ENCODE results near the gene MAS1.
A peak's percentile ranks its signal among the peaks of the same experiment; 100 is the strongest.
"Not testable (repeated sequence)": the region's sequence is repeated elsewhere in the genome, so short reads cannot be mapped to it uniquely, and the experiment has no call there.

Gene MAS1

GRCh38 chr6:159919011-159919511 lies 28.3 kb downstream of the MAS1 start:
- DNase-seq = no peak

GRCh38 chr6:159919800-159920199 lies 29.0 kb downstream of the MAS1 start:
- no peak for DNase-seq

GRCh38 chr6:159924150-159924549 lies 33.4 kb downstream of the MAS1 start:
- DNase-seq = not testable (repeated sequence)

GRCh38 chr6:159926542-159927203 lies 35.9 kb downstream of the MAS1 start:
- no peak for DNase-seq

GRCh38 chr6:159929819-159930218 lies 39.0 kb downstream of the MAS1 start:
- DNase-seq = peak; percentile 33 to 37

GRCh38 chr6:159931112-159931511 lies 40.3 kb downstream of the MAS1 start:
- no peak for DNase-seq

GRCh38 chr6:159931846-159932245 lies 41.1 kb downstream of the MAS1 start:
- DNase-seq = no peak

- no peak for DNase-seq
These were observed 42.3 kb downstream of the MAS1 start for GRCh38 chr6:159933077-159933476.

GRCh38 chr6:159934181-159934580 lies 43.4 kb downstream of the MAS1 start:
- DNase-seq = no peak

- DNase-seq = no peak
These were observed 44.3 kb downstream of the MAS1 start for GRCh38 chr6:159935065-159935464.

GRCh38 chr6:159935633-159936032 lies 44.8 kb downstream of the MAS1 start:
- no peak for DNase-seq

- DNase-seq = no peak
These were observed 48.8 kb downstream of the MAS1 start for GRCh38 chr6:159939591-159940016.

All from stimulated activated CD4-positive, alpha-beta T cell treated with anti-CD3 and anti-CD28 coated beads, Interleukin-4, amount 100 ng/mL, for 4 hours (primary cell).